B cell (primary cell): Measurements from ENCODE around the gene AGAP1. TPM values are rescaled to one million over a fixed set of nuclear protein-coding genes. Genes with fewer than 3 reads are reported as not detected.

Experiments used
- ATAC-seq: fragments of 200-7000 bp; cut with Tn5 transposase; one replicate; pipeline ENCODE4 v1.10.0; 2021; ENCODE audit warnings: low read depth, mild to moderate bottlenecking, moderate number of reproducible peaks, moderate library complexity
- CTCF ChIA-PET: fragments of 350-600 bp; sonication (Branson Sonifier 250); formaldehyde crosslinking; loops from one replicate; lab custom pipeline; 2021; ENCODE audit warnings: antibody characterized with exemption, inconsistent platforms; lab: Charles Lee
- POLR2A ChIA-PET: fragments of 350-600 bp; sonication (Branson Sonifier 250); formaldehyde crosslinking; loops from one replicate; lab custom pipeline; 2021; ENCODE audit warnings: antibody characterized with exemption; lab: Charles Lee
- DNase-seq: peaks from one replicate; pipeline ENCODE4 v3.0.0; 2013
- H2AFZ ChIP-seq: 2 replicates; pipeline ENCODE4 v1.6.1; 2012; ENCODE audit warnings: mild to moderate bottlenecking, low read depth, low read length; ENCODE audit not compliant: insufficient read depth, poor library complexity, severe bottlenecking
- H3K27ac ChIP-seq, 2 donors: 1 replicate in 1 of 2; 2 replicates in 1 of 2; pipeline ENCODE4 v1.5.1; 2012 to 2013; ENCODE audit warnings: low read length in 2 of 2, mild to moderate bottlenecking in 2 of 2, moderate library complexity in 1 of 2
- H3K27me3 ChIP-seq, 4 experiments: fragments of 200-600 bp in 1 of 4; sonication (generic) in 1 of 4; replicated peaks in 1 of 4; 1 replicate in 2 of 4; 2 replicates in 2 of 4; pipeline versions ENCODE4 v1.6.1 to v1.7.0; 2013 to 2016; ENCODE audit warnings: low read length in 3 of 4, mild to moderate bottlenecking in 2 of 4, mixed read lengths in 1 of 4, moderate library complexity in 1 of 4; ENCODE audit not compliant: insufficient read depth in 4 of 4, control insufficient read depth in 3 of 4; ENCODE audit errors: control extremely low read depth in 1 of 4
- H3K36me3 ChIP-seq, 2 experiments: replicated peaks in 1 of 2; 1 replicate in 1 of 2; 2 replicates in 1 of 2; pipeline versions ENCODE4 v1.6.1 to v1.7.1; 2013; ENCODE audit warnings: low read length in 1 of 2; ENCODE audit not compliant: insufficient read depth in 2 of 2, control insufficient read depth in 1 of 2; ENCODE audit errors: control extremely low read depth in 1 of 2, extremely low read depth in 1 of 2
- H3K4me1 ChIP-seq, 2 donors: fragments of 200-600 bp in 1 of 2; sonication (generic) in 1 of 2; 1 replicate in 1 of 2; 2 replicates in 1 of 2; pipeline versions ENCODE4 v1.5.1 to v1.6.1; 2013 to 2017; ENCODE audit warnings: low read length in 2 of 2; ENCODE audit not compliant: control insufficient read depth in 2 of 2, insufficient read depth in 2 of 2
- H3K4me2 ChIP-seq: replicated peaks from 2 replicates; pipeline ENCODE3; 2012; ENCODE audit warnings: mild to moderate bottlenecking, low read depth, low read length; ENCODE audit not compliant: poor library complexity, severe bottlenecking
- H3K4me3 ChIP-seq, 5 experiments: fragments of 200-600 bp in 1 of 5; sonication (generic) in 1 of 5; 1 replicate in 3 of 5; 2 replicates in 2 of 5; pipeline versions ENCODE4 v1.5.1 to v1.7.0; 2011 to 2016; ENCODE audit warnings: low read length in 4 of 5, mild to moderate bottlenecking in 4 of 5, low read depth in 2 of 5, control low read depth in 1 of 5, moderate library complexity in 1 of 5; ENCODE audit not compliant: insufficient read depth in 1 of 5; ENCODE audit errors: control extremely low read depth in 1 of 5, extremely low read depth in 1 of 5
- H3K79me2 ChIP-seq: fragments of 200-600 bp; sonication (generic); one replicate; pipeline ENCODE4 v1.6.0; 2016; ENCODE audit warnings: low read length; ENCODE audit not compliant: control insufficient read depth, insufficient read depth
- H3K9ac ChIP-seq: fragments of 200-600 bp; sonication (generic); 2 replicates; pipeline ENCODE4 v1.6.1; 2017; ENCODE audit warnings: mild to moderate bottlenecking, low read length, moderate library complexity
- H3K9me3 ChIP-seq, 3 donors: one replicate each; pipeline versions ENCODE4 v1.6.1 to v1.7.1; 2013; ENCODE audit warnings: low read length in 2 of 3; ENCODE audit not compliant: control insufficient read depth in 2 of 3, insufficient read depth in 1 of 3; ENCODE audit errors: control extremely low read depth in 1 of 3
- H4K20me1 ChIP-seq: 2 replicates; pipeline ENCODE4 v1.6.0; 2012; ENCODE audit warnings: mild to moderate bottlenecking, low read length; ENCODE audit not compliant: insufficient read depth, control insufficient read depth, poor library complexity, severe bottlenecking
- H3K27ac Mint-ChIP-seq: one replicate; pipeline ENCODE4 v1.8.0; 2021; ENCODE audit warnings: mixed read lengths
- H3K27me3 Mint-ChIP-seq: one replicate; pipeline ENCODE4 v1.8.0; 2021; ENCODE audit warnings: mixed read lengths
- H3K4me1 Mint-ChIP-seq: one replicate; pipeline ENCODE4 v1.8.0; 2021; ENCODE audit warnings: mixed read lengths
- H3K4me3 Mint-ChIP-seq: one replicate; pipeline ENCODE4 v1.8.0; 2021; ENCODE audit warnings: mixed read lengths
- H3K9me3 Mint-ChIP-seq: one replicate; pipeline ENCODE4 v1.8.0; 2022; ENCODE audit warnings: mixed read lengths; ENCODE audit not compliant: insufficient read depth
- CTCF ChIP-seq: fragments of 200-600 bp; IDR thresholded peaks from one replicate; pipeline ENCODE4 v1.8.0; 2022; ENCODE audit warnings: antibody characterized with exemption, mild to moderate bottlenecking
- EZH2 ChIP-seq: IDR thresholded peaks from 2 replicates; pipeline ENCODE4 v1.6.1; 2012; ENCODE audit warnings: borderline replicate concordance, low read depth, mild to moderate bottlenecking, moderate library complexity, low read length; ENCODE audit not compliant: insufficient read depth, poor library complexity, severe bottlenecking
- WGBS: methylation state at CpG from one replicate; pipeline ENCODE4 v1.1.5; 2013; ENCODE audit warnings: missing lambda C conversion rate; ENCODE audit not compliant: insufficient coverage; 5-methylcytosine and 5-hydroxymethylcytosine counted together
- intact Hi-C: fragments of 100-400 bp; cut with micrococcal nuclease; formaldehyde crosslinking; loops from one replicate; pipeline ENCODE4 v1.10.0; 2022
- polyA plus RNA-seq: library from polyadenylated mRNA; depleted of rRNA; stranded (reverse); fragments of >200 nt; gene quantifications from 2 replicates; pipeline ENCODE4 v1.2.3, GENCODE V29; 2012
- total RNA-seq, 2 donors: library from RNA; stranded (reverse); fragments of 120-200 nt in 1 of 2; gene quantifications; 1 replicate in 1 of 2; 2 replicates in 1 of 2; pipeline versions ENCODE4 v1.2.3 to v1.2.4, GENCODE V29; 2013 to 2022

AGAP1 gene
- total and polyA plus RNA-seq, 2 donors (not counting 1 experiment from before 2014, with no cell fraction given) = 0.01 TPM; not detected in 1

DNA sequence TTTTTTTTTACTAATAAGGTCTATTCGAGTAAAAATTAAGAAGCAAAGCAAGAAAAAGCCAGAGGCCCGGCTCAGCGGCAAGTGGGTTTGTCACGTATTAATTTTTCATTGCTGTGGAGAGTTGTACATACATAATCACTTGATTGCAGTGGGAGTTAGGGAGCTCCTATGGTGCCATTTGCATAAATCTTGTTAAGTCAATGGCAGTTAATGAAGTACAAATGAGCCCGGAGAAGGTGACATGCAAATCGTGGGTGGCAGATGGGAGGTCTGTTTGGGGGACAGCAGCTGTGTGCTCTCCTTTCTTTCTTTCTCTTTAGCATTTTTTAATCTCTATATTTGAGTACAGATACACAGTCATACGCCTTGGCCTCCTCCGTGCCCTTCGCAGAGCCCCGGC, 317.0 kb downstream of the AGAP1 start:
- 100% methylated on average over 1 of the region's 10 CpGs for WGBS
- H3K4me1 Mint-ChIP-seq = no peaks in the 10 kb centered on the region
- Histone ChIP-seq H3K4me1 (no peaks in the 10 kb centered on the region), H3K9me3 (peaks cover 0 to 3% (median 0%) of the 10 kb centered on the region in 3 donors), H3K4me2 (no peak overlapping the region), H3K79me2 (no peaks in the 10 kb centered on the region), H4K20me1 (no peaks in the 10 kb centered on the region), H3K9ac (no peak overlapping the region), H2AFZ (no peak overlapping the region), H3K27ac (no peak overlapping the region), H3K27me3 (no peaks in the 10 kb centered on the region), H3K36me3 (no peaks in the 10 kb centered on the region), H3K4me3 (no peak overlapping the region)
- H3K4me3 Mint-ChIP-seq = no peak overlapping the region
- no peak for TF ChIP-seq CTCF
- TF ChIP-seq EZH2 = no peak
- no peak overlapping the region for H3K27ac Mint-ChIP-seq
- no peaks in the 10 kb centered on the region for H3K9me3 Mint-ChIP-seq
- ChIA-PET POLR2A (no interaction called here), CTCF (no interaction called here)
- ATAC-seq = no peak
- intact Hi-C loops = no loop called here
- H3K27me3 Mint-ChIP-seq = no peaks in the 10 kb centered on the region
- no peak for DNase-seq

- Histone ChIP-seq H4K20me1 (no peaks in the 10 kb centered on the region), H3K27ac (no peak overlapping the region), H3K79me2 (no peaks in the 10 kb centered on the region), H2AFZ (no peak overlapping the region), H3K9ac (no peak overlapping the region), H3K4me1 (no peaks in the 10 kb centered on the region), H3K4me3 (no peak overlapping the region), H3K9me3 (peaks cover 0 to 3% (median 0%) of the 10 kb centered on the region in 3 donors), H3K27me3 (no peaks in the 10 kb centered on the region), H3K36me3 (no peaks in the 10 kb centered on the region), H3K4me2 (no peak overlapping the region)
- Mint-ChIP-seq H3K4me1 (no peaks in the 10 kb centered on the region), H3K4me3 (no peak overlapping the region), H3K9me3 (no peaks in the 10 kb centered on the region), H3K27me3 (no peaks in the 10 kb centered on the region), H3K27ac (no peak overlapping the region)
- ChIA-PET CTCF (no interaction called here), POLR2A (no interaction called here)
- WGBS = 95% methylated on average over 18 of the region's 20 CpGs
- DNase-seq (no peak), ATAC-seq (no peak)
- TF ChIP-seq CTCF (no peak), EZH2 (no peak)
- intact Hi-C loops = no loop called here
These were observed 317.8 kb downstream of the AGAP1 start for GRCh38 chr2:235811446-235812184.
